Measurements from ENCODE around the gene WFDC11. TPM values are rescaled to one million over a fixed set of nuclear protein-coding genes. Genes with fewer than 3 reads are reported as not detected.
"Not testable (repeated sequence)": the region's sequence is repeated elsewhere in the genome, so short reads cannot be mapped to it uniquely, and the experiment has no call there.

The WFDC11 gene
- total RNA-seq (2021; ENCODE audit: unreplicated experiment) (not detected), Bru-seq, nascent RNA (percentile 4 among the genes with signal in this experiment), BruChase-seq, experiment 1, labeled RNA remaining after a 6-hour chase (percentile 4 among the genes with signal in this experiment), BruChase-seq, experiment 2, labeled RNA remaining after a 2-hour chase (percentile 9 among the genes with signal in this experiment)
- not detected in 2 replicates for polyA plus RNA-seq (2012)
- long read RNA-seq, result 0 reads

GRCh38 chr20:45670139-45670538 is at the start of gene WFDC11:
Gene WFDC11 (minus strand): TSS chr20:45670239. CDS start chr20:45650600, 19,639 bp downstream.
- H3K9me3 ChIP-seq (ENCODE audit: control insufficient read depth in 1 of 2, insufficient read depth in 1 of 2, low read depth in 1 of 2, low read length in 2 of 2), result no peaks in the 10 kb centered on the region
- no peaks in the 10 kb centered on the region for H3K27me3 ChIP-seq (ENCODE audit: insufficient read depth, low read length)
- H3K4me1 ChIP-seq (ENCODE audit: control insufficient read depth in 1 of 2, insufficient read depth in 2 of 2, low read length in 2 of 2), result no peaks in the 10 kb centered on the region
- H3K27ac ChIP-seq (ENCODE audit: low read depth, low read length), result no peak within 1 kb of the TSS
- no peak within 1 kb of the TSS for H3K4me3 ChIP-seq (replicated peaks in 1 of 2; ENCODE audit: low read depth in 1 of 2, low read length in 2 of 2)
- H3K4me2 ChIP-seq (ENCODE audit: low read length), result no peak within 1 kb of the TSS
- no peak within 1 kb of the TSS for H2AFZ ChIP-seq (ENCODE audit: low read depth, low read length, poor library complexity, severe bottlenecking)
- intact Hi-C loops (cut with micrococcal nuclease), result no loop called here
- no peak for TF ChIP-seq POLR2A (IDR thresholded peaks at IDR 0.05; ENCODE audit: borderline replicate concordance, extremely low read depth, insufficient read depth, insufficient read length)
- TF ChIP-seq EZH2 (IDR thresholded peaks at IDR 0.05), result no peak
- no peak for TF ChIP-seq SIN3A (IDR thresholded peaks at IDR 0.05; ENCODE audit: low read depth)
- TF ChIP-seq ZNF274 (IDR thresholded peaks at IDR 0.05; ENCODE audit: low read depth, low read length), result no peak
- TF ChIP-seq EGR1 (IDR thresholded peaks at IDR 0.05; ENCODE audit: low read depth), result no peak
- TF ChIP-seq SP1 (IDR thresholded peaks at IDR 0.05; ENCODE audit: low read depth), result no peak
- no peak for TF ChIP-seq POLR2AphosphoS5 (IDR thresholded peaks at IDR 0.05; ENCODE audit: low read depth, low read length)
- TF ChIP-seq TCF7L2 (IDR thresholded peaks at IDR 0.05; ENCODE audit: borderline replicate concordance, extremely low read depth, insufficient read depth, insufficient read length), result no peak
- no peak for TF ChIP-seq YY1 (IDR thresholded peaks at IDR 0.05; ENCODE audit: extremely low read depth, insufficient replicate concordance, low read depth, low read length)
- no peak for TF ChIP-seq CEBPB (IDR thresholded peaks at IDR 0.05; ENCODE audit: low read depth)
- no peak for TF ChIP-seq SRF (IDR thresholded peaks at IDR 0.05; ENCODE audit: low read depth)
- TF ChIP-seq RAD21 (IDR thresholded peaks at IDR 0.05; ENCODE audit: low read depth), result no peak
- TF ChIP-seq, protein P1, sequence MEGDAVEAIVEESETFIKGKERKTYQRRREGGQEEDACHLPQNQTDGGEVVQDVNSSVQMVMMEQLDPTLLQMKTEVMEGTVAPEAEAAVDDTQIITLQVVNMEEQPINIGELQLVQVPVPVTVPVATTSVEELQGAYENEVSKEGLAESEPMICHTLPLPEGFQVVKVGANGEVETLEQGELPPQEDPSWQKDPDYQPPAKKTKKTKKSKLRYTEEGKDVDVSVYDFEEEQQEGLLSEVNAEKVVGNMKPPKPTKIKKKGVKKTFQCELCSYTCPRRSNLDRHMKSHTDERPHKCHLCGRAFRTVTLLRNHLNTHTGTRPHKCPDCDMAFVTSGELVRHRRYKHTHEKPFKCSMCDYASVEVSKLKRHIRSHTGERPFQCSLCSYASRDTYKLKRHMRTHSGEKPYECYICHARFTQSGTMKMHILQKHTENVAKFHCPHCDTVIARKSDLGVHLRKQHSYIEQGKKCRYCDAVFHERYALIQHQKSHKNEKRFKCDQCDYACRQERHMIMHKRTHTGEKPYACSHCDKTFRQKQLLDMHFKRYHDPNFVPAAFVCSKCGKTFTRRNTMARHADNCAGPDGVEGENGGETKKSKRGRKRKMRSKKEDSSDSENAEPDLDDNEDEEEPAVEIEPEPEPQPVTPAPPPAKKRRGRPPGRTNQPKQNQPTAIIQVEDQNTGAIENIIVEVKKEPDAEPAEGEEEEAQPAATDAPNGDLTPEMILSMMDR (IDR thresholded peaks at IDR 0.05 in 2 of 3, conservative IDR thresholded peaks at IDR 0.05 in 1 of 3; ENCODE audit: borderline replicate concordance in 1 of 3, insufficient read depth in 1 of 3, low read depth in 2 of 3, low read length in 2 of 3), result no peak
- TF ChIP-seq ATF3 (IDR thresholded peaks at IDR 0.05), result no peak
- no peak for TF ChIP-seq CBX3 (IDR thresholded peaks at IDR 0.05; ENCODE audit: low read depth)
- TF ChIP-seq, protein P2, sequence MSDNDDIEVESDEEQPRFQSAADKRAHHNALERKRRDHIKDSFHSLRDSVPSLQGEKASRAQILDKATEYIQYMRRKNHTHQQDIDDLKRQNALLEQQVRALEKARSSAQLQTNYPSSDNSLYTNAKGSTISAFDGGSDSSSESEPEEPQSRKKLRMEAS (IDR thresholded peaks at IDR 0.05), result no peak
- TF ChIP-seq, protein P3, sequence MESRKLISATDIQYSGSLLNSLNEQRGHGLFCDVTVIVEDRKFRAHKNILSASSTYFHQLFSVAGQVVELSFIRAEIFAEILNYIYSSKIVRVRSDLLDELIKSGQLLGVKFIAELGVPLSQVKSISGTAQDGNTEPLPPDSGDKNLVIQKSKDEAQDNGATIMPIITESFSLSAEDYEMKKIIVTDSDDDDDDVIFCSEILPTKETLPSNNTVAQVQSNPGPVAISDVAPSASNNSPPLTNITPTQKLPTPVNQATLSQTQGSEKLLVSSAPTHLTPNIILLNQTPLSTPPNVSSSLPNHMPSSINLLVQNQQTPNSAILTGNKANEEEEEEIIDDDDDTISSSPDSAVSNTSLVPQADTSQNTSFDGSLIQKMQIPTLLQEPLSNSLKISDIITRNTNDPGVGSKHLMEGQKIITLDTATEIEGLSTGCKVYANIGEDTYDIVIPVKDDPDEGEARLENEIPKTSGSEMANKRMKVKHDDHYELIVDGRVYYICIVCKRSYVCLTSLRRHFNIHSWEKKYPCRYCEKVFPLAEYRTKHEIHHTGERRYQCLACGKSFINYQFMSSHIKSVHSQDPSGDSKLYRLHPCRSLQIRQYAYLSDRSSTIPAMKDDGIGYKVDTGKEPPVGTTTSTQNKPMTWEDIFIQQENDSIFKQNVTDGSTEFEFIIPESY (IDR thresholded peaks at IDR 0.05; ENCODE audit: extremely low read depth, insufficient replicate concordance, low read length), result no peak
- no peak for DNase-seq (ENCODE audit: low read depth, low spot score)
- no peak for ATAC-seq
- no peaks in the 10 kb centered on the region for H3K36me3 ChIP-seq (ENCODE audit: control insufficient read depth in 1 of 2, insufficient read depth in 2 of 2, low read length in 2 of 2)
- ChIA-PET CTCF (no interaction called here), RAD21 (ENCODE audit: low non-redundant PET in 1 of 2, low total read pairs in 2 of 2, uncharacterized antibody in 2 of 2, unreplicated experiment in 2 of 2) (no interaction called here), POLR2A (no interaction called here)
- H3K9me2 ChIP-seq (ENCODE audit: insufficient read depth), result no peaks in the 10 kb centered on the region
- BruUV-seq (replicated peaks), result no TSS peak
- no peak within 1 kb of the TSS for H3K9ac ChIP-seq (ENCODE audit: low read length)
- H4K20me1 ChIP-seq (ENCODE audit: insufficient read depth), result no peaks in the 10 kb centered on the region
- H3K79me2 ChIP-seq (ENCODE audit: insufficient read depth, low read length), result no peaks in the 10 kb centered on the region

DNA sequence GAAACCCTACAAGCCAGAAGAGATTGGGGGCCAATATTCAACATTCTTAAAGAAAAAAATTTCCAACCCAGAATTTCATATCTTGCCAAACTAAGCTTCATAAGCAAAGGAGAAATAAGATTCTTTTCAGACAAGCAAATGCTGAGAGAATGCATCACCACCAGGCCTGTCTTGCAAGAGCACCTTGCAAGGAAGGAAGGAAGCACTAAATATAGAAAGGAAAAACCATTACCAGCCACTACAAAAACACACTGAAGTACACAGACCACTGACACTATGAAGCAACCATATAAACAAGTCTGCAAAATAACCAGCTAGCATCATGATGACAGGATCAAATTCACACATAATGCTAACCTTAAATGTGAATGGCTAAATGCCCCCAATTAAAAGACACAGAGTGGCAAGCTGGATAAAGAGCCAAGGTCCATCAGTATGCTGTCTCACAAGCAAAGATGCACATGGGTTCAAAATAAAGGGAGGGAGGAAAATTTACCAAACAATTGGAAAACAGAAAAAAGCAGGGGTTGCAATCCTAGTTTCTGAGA is 46.2 kb upstream of the WFDC11 start:
- H4K20me1 ChIP-seq (ENCODE audit: insufficient read depth); H3K4me2 ChIP-seq (ENCODE audit: low read length); CTCF ChIA-PET; H3K4me1 ChIP-seq (ENCODE audit: control insufficient read depth in 1 of 2, insufficient read depth in 2 of 2, low read length in 2 of 2); H3K27ac ChIP-seq (ENCODE audit: low read depth, low read length); RAD21 ChIA-PET (ENCODE audit: low non-redundant PET in 1 of 2, low total read pairs in 2 of 2, uncharacterized antibody in 2 of 2, unreplicated experiment in 2 of 2); H3K36me3 ChIP-seq (ENCODE audit: control insufficient read depth in 1 of 2, insufficient read depth in 2 of 2, low read length in 2 of 2); ATAC-seq; H3K4me3 ChIP-seq (replicated peaks in 1 of 2; ENCODE audit: low read depth in 1 of 2, low read length in 2 of 2); H3K27me3 ChIP-seq (ENCODE audit: insufficient read depth, low read length); H3K9me2 ChIP-seq (ENCODE audit: insufficient read depth); H3K79me2 ChIP-seq (ENCODE audit: insufficient read depth, low read length); H2AFZ ChIP-seq (ENCODE audit: low read depth, low read length, poor library complexity, severe bottlenecking); H3K9me3 ChIP-seq (ENCODE audit: control insufficient read depth in 1 of 2, insufficient read depth in 1 of 2, low read depth in 1 of 2, low read length in 2 of 2); POLR2A ChIA-PET; BruUV-seq (replicated peaks); DNase-seq (ENCODE audit: low read depth, low spot score); intact Hi-C loops (cut with micrococcal nuclease); H3K9ac ChIP-seq (ENCODE audit: low read length): not testable (repeated sequence)

Measured in HCT116 (cell line).